SK-N-MC (cell line): ENCODE results near the gene OTULIN.

Experiments used
- DNase-seq: peaks from one replicate; pipeline ENCODE4 v3.0.0-alpha.2; 2011; ENCODE audit warnings: low read depth, low spot score
- H3K27ac ChIP-seq: fragments of 200-600 bp; sonication (generic); 2 replicates; pipeline ENCODE4 v1.5.1; 2016; ENCODE audit warnings: mixed run types
- H3K36me3 ChIP-seq: fragments of 200-600 bp; sonication (generic); 2 replicates; pipeline ENCODE4 v1.6.1; 2017; ENCODE audit warnings: antibody characterized with exemption, low read length, mixed read lengths; ENCODE audit not compliant: insufficient read depth
- H3K4me3 ChIP-seq: fragments of 200-600 bp; sonication (generic); 2 replicates; pipeline ENCODE4 v1.5.1; 2016
- H3K9ac ChIP-seq: fragments of 200-600 bp; sonication (generic); 2 replicates; pipeline ENCODE4 v1.8.0; 2017; ENCODE audit warnings: mixed run types, mixed read lengths; ENCODE audit not compliant: insufficient read length
- H3K9me3 ChIP-seq: fragments of 200-600 bp; sonication (generic); 2 replicates; pipeline ENCODE4 v1.6.1; 2017; ENCODE audit warnings: low read depth, mild to moderate bottlenecking, antibody characterized with exemption, low read length, moderate library complexity, mixed read lengths
- EZH2 ChIP-seq: fragments of 200-600 bp; sonication (generic); IDR thresholded peaks from one replicate; pipeline ENCODE4 v1.6.1; 2017; ENCODE audit warnings: antibody characterized with exemption
- FOXP2 ChIP-seq: optimal IDR thresholded peaks from 2 replicates; pipeline ENCODE3; 2011; ENCODE audit warnings: mild to moderate bottlenecking, moderate library complexity; ENCODE audit not compliant: insufficient read depth; ENCODE audit errors: extremely low read length, control extremely low read depth
- POLR2AphosphoS5 ChIP-seq: IDR thresholded peaks from 2 replicates; pipeline ENCODE4 v1.6.1; 2012; ENCODE audit warnings: mild to moderate bottlenecking, low read depth, low read length, borderline replicate concordance

OTULIN gene

DNA sequence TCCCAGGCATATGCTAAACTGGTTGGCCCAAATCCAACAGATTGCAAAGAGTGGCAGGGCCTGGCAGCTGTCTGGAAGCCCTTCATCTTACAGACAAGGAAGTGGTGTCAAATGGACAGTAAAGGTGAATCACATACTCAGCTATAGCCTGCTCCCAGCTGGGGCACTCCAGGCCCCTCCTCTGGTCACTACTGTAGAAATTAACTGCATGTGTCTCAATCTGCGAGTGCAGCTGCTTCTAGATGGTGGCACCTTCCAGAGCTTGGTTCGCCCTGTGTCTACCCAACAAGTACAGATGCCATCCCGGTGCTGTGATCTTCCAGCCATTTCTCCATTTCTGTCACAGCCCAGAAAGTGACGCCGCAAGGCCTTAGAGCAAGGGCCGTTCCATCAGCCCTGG, 50.2 kb downstream of the OTULIN start:
- H3K36me3 ChIP-seq, result no peaks in the 10 kb centered on the region

DNA sequence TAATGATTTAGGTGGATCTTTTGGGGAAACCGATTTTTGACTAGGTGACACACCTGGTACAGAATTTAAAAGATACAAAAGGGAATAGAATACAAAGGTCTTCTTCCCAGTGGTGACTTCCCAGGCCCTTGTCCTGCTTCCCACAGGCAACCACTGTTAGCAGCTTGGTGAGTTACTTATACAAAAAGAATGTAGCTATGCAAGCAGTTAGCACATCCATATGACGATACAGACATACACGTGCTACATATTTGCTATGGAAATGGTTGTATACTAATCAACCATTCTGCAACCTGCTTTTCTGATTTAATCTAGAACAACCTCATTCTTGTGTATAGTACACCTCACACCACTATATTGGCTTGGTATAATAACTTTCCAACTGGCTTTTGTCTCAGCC, 51.0 kb downstream of the OTULIN start:
- H3K36me3 ChIP-seq, result no peaks in the 10 kb centered on the region
- no peak overlapping the region for H3K4me3 ChIP-seq
- H3K9me3 ChIP-seq, result no peaks in the 10 kb centered on the region
- H3K9ac ChIP-seq, result no peak overlapping the region
- no peak overlapping the region for H3K27ac ChIP-seq
- TF ChIP-seq EZH2, result no peak
- no peak for TF ChIP-seq FOXP2
- no peak for TF ChIP-seq POLR2AphosphoS5
- no peak for DNase-seq

More for the DNA sequence above, 50.2 kb downstream of the OTULIN start:
- no peak for TF ChIP-seq FOXP2
- no peak for TF ChIP-seq POLR2AphosphoS5
- no peak for TF ChIP-seq EZH2
- H3K4me3 ChIP-seq, result no peak overlapping the region
- H3K27ac ChIP-seq, result no peak overlapping the region
- no peaks in the 10 kb centered on the region for H3K9me3 ChIP-seq
- no peak for DNase-seq
- no peak overlapping the region for H3K9ac ChIP-seq

DNA sequence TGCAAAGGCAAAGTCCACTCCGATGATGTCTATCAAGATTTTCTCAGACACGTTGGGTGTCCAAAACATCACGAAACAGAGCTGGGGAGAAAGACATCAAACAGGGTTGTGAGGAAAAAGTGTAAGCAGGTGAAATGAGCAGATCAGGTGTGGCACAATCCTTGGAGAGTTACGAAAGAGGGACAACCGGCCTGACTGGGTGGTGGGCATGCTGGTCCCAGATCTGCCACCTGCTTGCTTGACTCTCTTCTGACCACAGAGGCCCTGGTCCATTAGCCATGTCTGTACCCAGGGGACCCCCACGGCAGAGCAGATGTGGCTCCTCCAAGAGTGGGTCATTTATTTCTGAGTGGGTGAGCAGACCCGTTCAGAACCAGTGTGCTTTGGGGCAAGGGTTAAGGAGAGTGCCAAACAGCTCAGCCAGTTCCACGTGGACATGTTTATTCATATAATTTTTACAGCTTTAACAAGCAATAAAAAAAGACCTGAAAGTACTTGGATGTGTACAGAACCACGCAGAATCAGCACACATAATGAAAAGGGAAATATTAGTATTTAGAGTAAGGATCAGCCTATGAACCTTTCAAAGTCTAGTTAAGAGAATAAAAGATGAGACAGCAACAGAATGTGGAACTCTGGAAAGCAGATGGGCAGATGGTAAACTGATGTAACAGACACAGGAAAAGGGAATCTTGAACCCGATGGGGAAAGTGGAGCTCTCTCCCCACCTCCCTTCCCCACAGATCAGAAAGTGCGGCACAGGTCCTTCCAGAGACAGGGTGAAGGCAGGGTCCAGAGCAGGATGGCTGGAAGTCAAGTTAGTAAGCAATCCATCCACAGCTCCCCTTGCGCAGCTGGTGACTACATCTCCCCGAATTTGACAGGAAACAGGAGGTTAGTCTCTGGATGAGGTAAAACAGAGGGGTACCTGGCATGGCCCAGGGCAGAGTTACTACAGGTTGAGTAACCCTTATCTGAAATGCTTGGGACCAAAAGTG, 52.5 kb downstream of the OTULIN start:
- Histone ChIP-seq H3K36me3 (no peaks in the 10 kb centered on the region), H3K27ac (no peak overlapping the region), H3K9me3 (no peaks in the 10 kb centered on the region), H3K4me3 (no peak overlapping the region), H3K9ac (no peak overlapping the region)
- TF ChIP-seq POLR2AphosphoS5, result no peak
- TF ChIP-seq EZH2, result no peak
- no peak for TF ChIP-seq FOXP2
- DNase-seq, result no peak

DNA sequence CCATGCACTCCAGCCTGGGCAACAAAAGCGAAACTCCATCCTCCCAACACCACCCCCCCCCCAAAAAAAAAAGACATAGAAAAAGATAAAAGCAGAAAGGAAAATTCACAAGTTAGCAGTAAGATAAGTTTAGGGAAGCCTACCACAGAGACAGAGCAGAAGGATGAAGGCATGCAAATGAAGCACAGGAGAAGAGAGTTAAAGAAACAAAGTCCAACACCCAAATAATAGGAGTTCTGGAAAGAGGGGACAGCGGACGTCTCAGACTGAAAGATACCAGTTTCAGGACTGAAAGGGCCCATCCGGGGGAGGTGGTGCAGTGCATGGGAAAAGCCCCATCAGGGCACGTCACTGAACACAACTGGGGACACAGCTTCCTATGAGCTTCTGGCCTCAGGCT, 54.3 kb downstream of the OTULIN start:
- H3K27ac ChIP-seq, result no peak overlapping the region
- TF ChIP-seq FOXP2, result no peak
- TF ChIP-seq POLR2AphosphoS5, result no peak
- TF ChIP-seq EZH2, result no peak
- no peak for DNase-seq
- H3K9me3 ChIP-seq, result no peaks in the 10 kb centered on the region
- no peak overlapping the region for H3K9ac ChIP-seq
- no peaks in the 10 kb centered on the region for H3K36me3 ChIP-seq
- H3K4me3 ChIP-seq, result no peak overlapping the region

DNA sequence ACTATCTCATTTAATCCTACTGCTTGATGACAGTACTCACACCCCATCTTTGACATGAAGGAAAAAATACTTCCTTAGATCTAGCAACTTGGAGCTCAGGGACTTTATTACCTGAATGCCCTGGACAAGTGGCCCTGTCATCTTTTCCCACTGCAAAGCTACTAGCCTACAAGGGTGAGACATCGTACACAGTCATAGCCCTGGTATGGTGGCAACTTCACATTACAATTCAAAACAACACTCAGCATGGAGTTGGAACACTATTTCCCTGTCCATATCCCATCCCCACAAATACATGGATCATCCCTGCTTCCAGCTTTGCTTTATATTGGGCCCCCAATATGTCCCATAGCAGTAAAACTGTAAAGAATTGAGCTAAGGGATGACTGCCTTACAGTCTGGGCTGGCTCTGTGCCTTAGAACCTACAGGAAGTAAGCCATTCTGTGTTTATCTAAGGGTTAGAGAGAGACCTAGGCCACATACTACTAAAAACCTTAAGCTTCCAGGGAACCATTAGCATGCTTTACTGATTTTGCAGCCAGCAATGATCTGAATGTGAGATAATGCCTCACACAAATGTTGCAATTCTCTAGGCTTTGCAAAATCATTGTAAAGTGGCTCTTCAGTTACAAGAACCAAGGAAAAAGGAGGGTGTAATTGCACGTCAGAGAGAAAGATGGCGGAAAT, 55.9 kb downstream of the OTULIN start:
- no peak overlapping the region for H3K4me3 ChIP-seq
- no peaks in the 10 kb centered on the region for H3K36me3 ChIP-seq
- no peak overlapping the region for H3K27ac ChIP-seq
- DNase-seq, result no peak
- no peak for TF ChIP-seq FOXP2
- no peak for TF ChIP-seq POLR2AphosphoS5
- no peak for TF ChIP-seq EZH2
- no peaks in the 10 kb centered on the region for H3K9me3 ChIP-seq
- no peak overlapping the region for H3K9ac ChIP-seq

DNA sequence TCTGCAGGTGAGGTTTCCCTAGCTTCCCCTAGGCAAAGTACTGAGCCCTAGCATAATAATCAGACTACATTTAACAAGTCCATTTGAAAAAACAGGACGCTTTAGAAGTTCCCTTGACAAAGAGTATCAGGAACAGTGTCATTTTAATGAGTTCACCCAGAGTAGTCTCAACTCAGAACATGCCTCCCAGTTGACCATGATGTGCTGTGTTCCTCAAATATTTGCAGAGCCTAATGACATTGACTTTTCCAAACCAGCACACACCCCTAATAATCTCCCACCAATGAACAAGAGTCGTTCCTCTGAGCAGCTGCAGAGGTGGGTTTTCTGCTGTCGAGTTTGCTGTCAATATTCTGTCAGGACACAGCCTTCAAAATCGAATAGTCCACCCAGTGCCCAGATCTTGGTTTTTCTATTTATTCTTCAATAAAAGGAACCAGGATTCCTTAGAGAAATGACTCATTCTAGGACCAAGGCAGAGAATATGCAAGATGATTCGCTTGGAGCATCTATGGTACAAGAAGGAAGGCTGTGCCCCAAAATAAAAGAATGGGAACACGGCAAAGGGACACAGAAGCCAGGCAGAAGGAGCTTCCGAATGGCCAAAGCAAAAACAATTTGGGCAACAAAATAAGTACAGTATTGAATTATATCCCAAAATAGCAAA, 57.6 kb downstream of the OTULIN start:
- no peak overlapping the region for H3K27ac ChIP-seq
- no peak overlapping the region for H3K4me3 ChIP-seq
- DNase-seq, result no peak
- H3K36me3 ChIP-seq, result no peaks in the 10 kb centered on the region
- TF ChIP-seq POLR2AphosphoS5 (no peak), EZH2 (no peak), FOXP2 (no peak)
- no peaks in the 10 kb centered on the region for H3K9me3 ChIP-seq
- no peak overlapping the region for H3K9ac ChIP-seq

DNA sequence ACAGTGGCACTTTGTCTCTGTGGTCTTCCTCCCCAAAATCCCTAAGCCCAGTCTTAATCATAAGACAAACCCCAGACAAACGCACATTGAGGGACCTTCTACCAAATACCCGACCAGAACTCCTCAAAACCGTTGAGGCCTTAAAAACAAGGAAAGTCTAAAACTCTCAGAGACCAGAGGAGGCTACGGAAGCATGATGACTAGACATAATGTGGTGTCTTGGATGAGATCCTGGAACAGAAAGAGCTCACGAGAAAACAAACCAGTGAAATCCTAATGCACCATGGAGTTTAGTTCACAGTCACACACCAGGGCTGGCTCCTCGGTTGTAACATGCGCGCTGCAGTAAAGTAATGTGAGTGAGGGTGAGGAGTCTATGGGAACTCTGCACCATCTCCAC, 58.4 kb downstream of the OTULIN start:
- Histone ChIP-seq H3K9me3 (no peaks in the 10 kb centered on the region), H3K9ac (no peak overlapping the region), H3K36me3 (no peaks in the 10 kb centered on the region), H3K27ac (no peak overlapping the region), H3K4me3 (no peak overlapping the region)
- no peak for DNase-seq
- TF ChIP-seq POLR2AphosphoS5 (no peak), EZH2 (no peak), FOXP2 (no peak)

DNA sequence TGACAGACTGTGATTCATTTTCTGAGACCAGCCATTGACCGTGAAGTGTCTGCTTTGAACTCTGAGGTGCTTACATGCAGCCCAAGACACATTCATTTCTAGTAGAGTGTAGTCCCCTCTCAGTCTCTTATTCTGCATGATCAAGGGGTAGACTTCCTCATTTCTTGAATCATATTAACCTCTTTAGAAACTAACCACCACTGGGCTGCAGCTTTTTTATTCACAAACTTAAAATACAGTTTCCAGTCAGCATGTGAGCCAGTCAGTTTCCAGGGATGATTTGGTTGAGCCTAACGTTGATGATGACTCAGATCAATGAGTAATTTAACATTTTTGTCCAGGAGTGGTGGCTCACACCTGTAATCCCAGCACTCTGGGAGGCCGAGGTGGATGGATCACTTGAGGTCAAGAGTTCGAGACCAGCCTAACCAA, 59.2 kb downstream of the OTULIN start:
- DNase-seq, result no peak
- no peaks in the 10 kb centered on the region for H3K36me3 ChIP-seq
- no peaks in the 10 kb centered on the region for H3K9me3 ChIP-seq
- H3K4me3 ChIP-seq, result no peak overlapping the region
- H3K9ac ChIP-seq, result no peak overlapping the region
- no peak for TF ChIP-seq POLR2AphosphoS5
- H3K27ac ChIP-seq, result no peak overlapping the region
